GM12878 (cell line): ENCODE data around the gene OR2T11.

Experiments
- CREB1 ChIP-seq: IDR thresholded peaks from 2 replicates; pipeline ENCODE4 v1.6.1; 2012; ENCODE audit warnings: low read depth, mild to moderate bottlenecking, inconsistent platforms
- CTCF ChIP-seq, 3 experiments: IDR thresholded peaks in 2 of 3; conservative IDR thresholded peaks in 1 of 3; 2 replicates each; pipeline ENCODE4 v1.5.1; 2011; ENCODE audit warnings: low read depth in 3 of 3, low read length in 3 of 3, mild to moderate bottlenecking in 3 of 3, control low read depth in 2 of 3, moderate library complexity in 2 of 3, inconsistent platforms in 1 of 3, mixed read lengths in 1 of 3; ENCODE audit not compliant: control insufficient read depth in 2 of 3, insufficient read depth in 1 of 3; ENCODE audit errors: extremely low read depth in 1 of 3
- EP300 ChIP-seq, 2 experiments: fragments of 150-350 bp in 1 of 2; IDR thresholded peaks; 2 replicates each; pipeline ENCODE4 v1.6.1; 2011 to 2012; ENCODE audit warnings: low read depth in 2 of 2, low read length in 2 of 2, borderline replicate concordance in 1 of 2, improper control_type of control experiment in 1 of 2, inconsistent platforms in 1 of 2; ENCODE audit not compliant: control insufficient read depth in 1 of 2
- HDAC6 ChIP-seq: fragments of 200-600 bp; sonication (generic); IDR thresholded peaks from one replicate; pipeline ENCODE4 v1.8.0; 2017; ENCODE audit warnings: antibody characterized with exemption; ENCODE audit not compliant: unreplicated experiment
- MEF2A ChIP-seq: IDR thresholded peaks from 2 replicates; pipeline ENCODE4 v1.6.1; 2011; ENCODE audit warnings: low read depth, mild to moderate bottlenecking, low read length, moderate library complexity; ENCODE audit not compliant: insufficient read depth
- RFX5 ChIP-seq: IDR thresholded peaks from 2 replicates; pipeline ENCODE4 v1.6.1; 2011; ENCODE audit warnings: low read depth, low read length, improper control_type of control experiment
- SMAD1 ChIP-seq: fragments of 450-650 bp; IDR thresholded peaks from 2 replicates; pipeline ENCODE4 v1.6.1; 2018; ENCODE audit warnings: mild to moderate bottlenecking, low read depth; ENCODE audit not compliant: partially characterized antibody
- SRF ChIP-seq, 2 experiments: IDR thresholded peaks; 2 replicates each; pipeline ENCODE4 v1.6.1; 2011; ENCODE audit warnings: low read depth in 2 of 2, low read length in 2 of 2, mild to moderate bottlenecking in 1 of 2, moderate library complexity in 1 of 2
- SUZ12 ChIP-seq: fragments of 200-600 bp; sonication (generic); IDR thresholded peaks from one replicate; pipeline ENCODE4 v1.6.1; 2018; ENCODE audit warnings: antibody characterized with exemption, mild to moderate bottlenecking; ENCODE audit not compliant: unreplicated experiment
- USF1 ChIP-seq: IDR thresholded peaks from 2 replicates; pipeline ENCODE4 v1.6.1; 2011; ENCODE audit warnings: borderline replicate concordance, low read depth, mild to moderate bottlenecking, moderate library complexity, mixed read lengths, low read length; ENCODE audit not compliant: insufficient read depth; ENCODE audit errors: extremely low read length
- ZNF687 ChIP-seq: fragments of 450-650 bp; IDR thresholded peaks from 2 replicates; pipeline ENCODE4 v1.6.1; 2017; ENCODE audit warnings: mild to moderate bottlenecking, moderate library complexity

GRCh38 chr1:248631354-248632008 is 3.4 kb downstream of the OR2T11 start:
- TF ChIP-seq SRF (IDR thresholded peaks at IDR 0.05; ENCODE audit: low read depth in 2 of 2, low read length in 2 of 2) = no peak
- TF ChIP-seq CREB1 = no peak
- TF ChIP-seq SMAD1 = no peak
- no peak for TF ChIP-seq HDAC6
- TF ChIP-seq SUZ12 = no peak
- no peak for TF ChIP-seq CTCF (IDR thresholded peaks at IDR 0.05 in 2 of 3, conservative IDR thresholded peaks at IDR 0.05 in 1 of 3; ENCODE audit: control insufficient read depth in 2 of 3, extremely low read depth in 1 of 3, insufficient read depth in 1 of 3, low read depth in 3 of 3, low read length in 3 of 3)
- no peak for TF ChIP-seq MEF2A
- TF ChIP-seq RFX5 = no peak
- no peak for TF ChIP-seq USF1
- TF ChIP-seq EP300 (IDR thresholded peaks at IDR 0.05; ENCODE audit: borderline replicate concordance in 1 of 2, control insufficient read depth in 1 of 2, low read depth in 2 of 2, low read length in 2 of 2) = no peak
- no peak for TF ChIP-seq ZNF687
